Measurements from ENCODE around the gene MAPK6.
"Not testable (repeated sequence)": the region's sequence is repeated elsewhere in the genome, so short reads cannot be mapped to it uniquely, and the experiment has no call there.

Gene MAPK6

DNA sequence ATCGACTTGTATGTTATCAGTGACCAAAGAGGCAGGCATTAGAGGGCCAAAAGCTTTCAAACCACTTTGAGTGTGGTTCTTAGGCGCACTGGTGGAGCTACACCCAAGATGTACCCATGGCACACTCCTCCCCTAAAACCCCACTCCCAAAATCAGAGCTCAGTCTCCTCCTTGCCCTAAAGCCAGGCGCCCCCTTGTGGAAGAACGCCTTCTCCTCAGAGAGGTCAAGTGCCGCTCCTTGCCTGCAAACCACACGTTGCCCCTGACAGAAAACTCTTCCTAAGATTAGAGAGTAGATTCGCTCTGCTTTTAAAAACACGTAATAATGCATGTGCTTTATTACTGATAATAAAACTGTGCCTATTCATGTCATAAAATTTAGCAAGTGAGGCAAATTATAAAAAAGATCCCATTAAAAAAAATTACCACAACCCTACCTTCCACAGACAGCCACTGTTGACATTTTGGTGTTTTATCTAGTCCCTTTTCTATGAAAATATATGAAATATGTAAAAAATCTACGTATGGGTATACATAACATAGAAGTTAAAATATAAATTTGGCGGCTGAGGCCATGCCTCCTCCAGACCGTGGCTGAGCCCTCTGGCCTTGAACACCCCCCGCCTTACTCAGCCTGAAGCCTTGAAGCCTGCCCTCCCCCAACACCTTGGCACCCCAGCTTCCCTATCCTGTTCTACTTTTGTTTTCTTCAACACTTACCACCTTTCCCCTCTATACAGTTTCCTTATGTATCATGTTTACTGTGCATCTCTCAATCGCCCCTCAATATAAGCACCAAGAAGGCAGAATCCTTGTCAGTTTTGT lies 60.1 kb downstream of the MAPK6 start:
- in situ Hi-C loops (cut with HindIII; ENCODE audit: low pct_ligation_motif_present, low sequenced_read_pairs): no loop called here
- Histone ChIP-seq H3K36me3 (replicated peaks) (no peaks in the 10 kb centered on the region), H3K27me3 (replicated peaks) (no peaks in the 10 kb centered on the region), H3K27ac (no peak overlapping the region), H3K4me3 (ENCODE audit: low read depth, low read length) (no peak overlapping the region)
- DNase-seq: peak; percentile 48
- TF ChIP-seq, protein P1, sequence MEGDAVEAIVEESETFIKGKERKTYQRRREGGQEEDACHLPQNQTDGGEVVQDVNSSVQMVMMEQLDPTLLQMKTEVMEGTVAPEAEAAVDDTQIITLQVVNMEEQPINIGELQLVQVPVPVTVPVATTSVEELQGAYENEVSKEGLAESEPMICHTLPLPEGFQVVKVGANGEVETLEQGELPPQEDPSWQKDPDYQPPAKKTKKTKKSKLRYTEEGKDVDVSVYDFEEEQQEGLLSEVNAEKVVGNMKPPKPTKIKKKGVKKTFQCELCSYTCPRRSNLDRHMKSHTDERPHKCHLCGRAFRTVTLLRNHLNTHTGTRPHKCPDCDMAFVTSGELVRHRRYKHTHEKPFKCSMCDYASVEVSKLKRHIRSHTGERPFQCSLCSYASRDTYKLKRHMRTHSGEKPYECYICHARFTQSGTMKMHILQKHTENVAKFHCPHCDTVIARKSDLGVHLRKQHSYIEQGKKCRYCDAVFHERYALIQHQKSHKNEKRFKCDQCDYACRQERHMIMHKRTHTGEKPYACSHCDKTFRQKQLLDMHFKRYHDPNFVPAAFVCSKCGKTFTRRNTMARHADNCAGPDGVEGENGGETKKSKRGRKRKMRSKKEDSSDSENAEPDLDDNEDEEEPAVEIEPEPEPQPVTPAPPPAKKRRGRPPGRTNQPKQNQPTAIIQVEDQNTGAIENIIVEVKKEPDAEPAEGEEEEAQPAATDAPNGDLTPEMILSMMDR (IDR thresholded peaks at IDR 0.05; ENCODE audit: low read depth, low read length, missing control alignments): peak; percentile 95

DNA sequence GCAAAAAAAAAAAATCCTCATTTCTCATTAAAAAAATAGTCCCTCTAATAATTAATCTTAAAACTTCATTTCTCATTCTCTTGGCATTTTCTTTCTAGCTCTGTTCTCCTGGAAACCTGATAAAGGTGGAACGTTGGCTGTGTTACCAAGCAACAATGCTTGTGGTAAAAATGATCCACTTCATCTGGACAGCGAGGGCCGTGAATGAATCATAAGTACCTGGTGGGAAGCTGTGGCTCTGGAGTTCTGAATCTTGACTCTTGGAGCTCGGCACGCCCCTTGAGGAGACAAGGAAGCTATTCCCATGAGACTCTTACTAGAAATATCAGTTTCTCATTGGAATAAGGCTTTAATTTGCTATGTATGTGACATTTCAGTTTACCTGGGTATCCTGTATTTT lies 61.0 kb downstream of the MAPK6 start:
- DNase-seq: peak; percentile 25
- H3K4me3 ChIP-seq (ENCODE audit: low read depth, low read length): no peak overlapping the region
- no peaks in the 10 kb centered on the region for H3K36me3 ChIP-seq (replicated peaks)
- no peaks in the 10 kb centered on the region for H3K27me3 ChIP-seq (replicated peaks)
- H3K27ac ChIP-seq: no peak overlapping the region
- TF ChIP-seq, protein P1 (IDR thresholded peaks at IDR 0.05; ENCODE audit: low read depth, low read length, missing control alignments): no peak
- in situ Hi-C loops (cut with HindIII; ENCODE audit: low pct_ligation_motif_present, low sequenced_read_pairs): no loop called here

DNA sequence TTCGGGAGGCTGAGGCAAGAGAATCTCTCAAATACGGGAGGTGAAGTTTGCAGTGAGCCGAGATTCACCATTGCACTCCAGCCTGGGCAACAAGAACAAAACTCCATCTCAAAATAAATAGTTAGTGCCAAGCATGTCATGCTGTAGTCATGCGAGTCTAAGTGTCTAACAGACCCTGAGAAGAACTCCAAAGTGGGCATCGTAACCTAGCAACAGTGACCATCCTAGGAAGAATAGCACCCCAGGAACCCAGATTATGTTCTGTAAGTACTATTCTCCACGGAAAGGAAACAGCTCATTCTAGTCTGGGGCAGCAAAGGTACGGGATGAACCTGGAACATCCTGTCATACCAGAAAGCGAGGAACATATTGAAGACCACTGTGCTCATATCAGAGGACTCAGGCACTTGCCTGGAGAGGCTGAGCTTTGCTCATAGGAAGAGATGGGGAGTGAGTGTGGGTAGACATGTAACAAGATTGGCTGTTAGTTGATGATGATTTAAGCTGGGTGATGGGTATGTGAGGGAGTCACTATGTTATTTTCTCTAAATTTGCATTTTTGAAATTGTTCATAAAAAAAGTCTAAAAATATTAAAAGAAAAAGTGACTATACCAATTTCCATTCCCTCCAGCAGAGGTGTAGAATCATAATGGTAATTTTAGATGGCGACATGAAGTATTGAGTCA lies 61.8 kb downstream of the MAPK6 start:
- in situ Hi-C loops (cut with HindIII; ENCODE audit: low pct_ligation_motif_present, low sequenced_read_pairs): no loop called here
- no peak for DNase-seq
- no peaks in the 10 kb centered on the region for H3K27me3 ChIP-seq (replicated peaks)
- TF ChIP-seq, protein P1 (IDR thresholded peaks at IDR 0.05; ENCODE audit: low read depth, low read length, missing control alignments): no peak
- H3K36me3 ChIP-seq (replicated peaks): no peaks in the 10 kb centered on the region
- H3K4me3 ChIP-seq (ENCODE audit: low read depth, low read length): no peak overlapping the region
- no peak overlapping the region for H3K27ac ChIP-seq

DNA sequence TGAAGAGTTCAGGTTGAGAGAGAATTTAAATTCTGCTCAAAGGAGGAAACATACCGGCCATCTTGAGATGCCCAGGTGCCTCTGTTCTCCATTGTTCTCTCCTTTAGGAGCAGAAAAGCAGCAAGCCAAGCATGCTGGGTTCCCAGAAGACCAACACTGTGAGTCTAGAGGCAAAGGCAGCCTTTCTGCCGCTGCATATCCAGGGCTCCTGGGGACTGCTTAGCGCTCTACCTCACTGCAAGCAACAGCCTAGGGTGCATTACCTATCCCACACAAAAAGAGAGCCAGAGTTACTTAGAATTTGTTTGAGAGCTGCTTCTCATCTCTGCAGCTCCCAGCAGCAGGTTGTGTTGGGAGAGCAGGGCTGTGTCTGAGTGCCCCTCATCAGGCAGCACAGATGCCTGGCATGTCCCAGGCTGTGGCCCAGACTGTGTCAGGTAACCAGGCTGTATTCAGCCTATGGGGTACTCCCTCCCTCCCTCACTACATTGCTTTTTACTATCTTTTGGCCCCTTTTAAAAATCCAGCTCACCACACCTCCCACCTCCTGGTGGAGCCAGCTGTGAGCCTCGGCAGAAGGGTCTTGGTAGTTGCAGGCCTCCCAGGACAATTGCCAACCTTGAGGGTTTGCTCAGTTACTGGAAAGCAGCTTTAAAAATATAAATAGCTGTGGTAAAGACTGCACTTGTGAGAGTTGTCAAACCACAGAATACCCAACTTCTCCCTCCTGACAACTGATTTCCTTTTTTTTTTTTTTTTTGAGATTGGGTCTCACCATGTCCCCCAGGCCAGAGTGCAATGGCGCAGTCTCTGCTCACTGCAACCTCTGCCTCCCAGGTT lies 63.4 kb downstream of the MAPK6 start:
- Histone ChIP-seq H3K36me3 (replicated peaks) (no peaks in the 10 kb centered on the region), H3K27ac (no peak overlapping the region), H3K4me3 (ENCODE audit: low read depth, low read length) (no peak overlapping the region), H3K27me3 (replicated peaks) (no peaks in the 10 kb centered on the region)
- in situ Hi-C loops (cut with HindIII; ENCODE audit: low pct_ligation_motif_present, low sequenced_read_pairs): no loop called here
- no peak for DNase-seq
- TF ChIP-seq, protein P1 (IDR thresholded peaks at IDR 0.05; ENCODE audit: low read depth, low read length, missing control alignments): no peak

DNA sequence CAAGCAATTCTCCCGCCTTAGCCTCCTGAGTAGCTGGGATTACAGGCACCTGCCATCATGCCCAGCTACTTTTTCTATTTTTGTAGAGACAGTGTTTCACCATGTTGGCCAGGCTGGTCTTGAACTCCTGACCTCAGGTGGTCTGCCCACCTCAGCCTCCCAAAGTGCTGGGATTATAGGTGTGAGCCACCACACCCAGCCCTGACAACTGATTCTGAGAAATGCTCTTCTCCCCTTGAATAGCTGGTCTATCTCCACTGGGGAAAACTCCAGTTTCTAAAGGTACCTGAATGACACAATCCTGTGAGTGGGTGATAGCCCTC lies 64.0 kb downstream of the MAPK6 start:
- H3K27me3 ChIP-seq (replicated peaks); DNase-seq; in situ Hi-C loops (cut with HindIII; ENCODE audit: low pct_ligation_motif_present, low sequenced_read_pairs); H3K27ac ChIP-seq; H3K36me3 ChIP-seq (replicated peaks); H3K4me3 ChIP-seq (ENCODE audit: low read depth, low read length): not testable (repeated sequence)

DNA sequence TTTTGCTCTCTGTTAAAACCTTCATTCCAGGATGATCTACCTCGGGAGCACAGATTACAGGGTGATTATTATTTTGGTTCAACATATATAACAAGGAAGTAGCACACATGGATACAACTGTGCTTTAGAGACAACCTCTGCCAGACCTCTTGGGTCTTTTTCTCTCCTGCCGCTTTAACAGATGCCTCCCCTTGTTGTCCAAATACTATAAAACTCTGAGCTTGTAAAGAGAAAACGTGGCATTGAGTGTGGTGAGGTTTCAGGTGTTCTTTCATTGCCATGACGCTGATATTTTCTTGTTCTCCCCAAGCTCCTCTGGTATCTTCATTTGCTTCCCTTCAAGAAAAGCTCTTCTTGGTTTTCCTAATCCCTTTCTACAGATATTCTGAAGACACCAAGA lies 64.6 kb downstream of the MAPK6 start:
- H3K4me3 ChIP-seq (ENCODE audit: low read depth, low read length): no peak overlapping the region
- no peaks in the 10 kb centered on the region for H3K27me3 ChIP-seq (replicated peaks)
- DNase-seq: no peak
- in situ Hi-C loops (cut with HindIII; ENCODE audit: low pct_ligation_motif_present, low sequenced_read_pairs): no loop called here
- TF ChIP-seq, protein P1 (IDR thresholded peaks at IDR 0.05; ENCODE audit: low read depth, low read length, missing control alignments): no peak
- H3K27ac ChIP-seq: no peak overlapping the region
- H3K36me3 ChIP-seq (replicated peaks): no peaks in the 10 kb centered on the region
